Measurements from ENCODE around the gene CPA4.

CPA4 gene

GRCh38 chr7:130352194-130353074, 59.5 kb downstream of the CPA4 start:
- no peaks in the 10 kb centered on the region for H3K27me3 ChIP-seq (ENCODE audit: insufficient read depth, poor library complexity, severe bottlenecking)
- TF ChIP-seq GABPA (IDR thresholded peaks at IDR 0.05; ENCODE audit: low read depth): no peak
- no peak for TF ChIP-seq CTCF (IDR thresholded peaks at IDR 0.05; ENCODE audit: insufficient read depth, low read length)
- TF ChIP-seq REST (IDR thresholded peaks at IDR 0.05; ENCODE audit: insufficient replicate concordance, low read depth): no peak
- H3K4me3 ChIP-seq (replicated peaks; ENCODE audit: insufficient read depth, low read length): no peak overlapping the region
- H3K27ac ChIP-seq (replicated peaks): no peak overlapping the region
- DNase-seq (ENCODE audit: low read depth in 1 of 2, low spot score in 1 of 2): no peak

GRCh38 chr7:130353196-130353595, 60.2 kb downstream of the CPA4 start:
- TF ChIP-seq POLR2AphosphoS5 (IDR thresholded peaks at IDR 0.05; ENCODE audit: low read depth): no peak
- TF ChIP-seq SPI1 (IDR thresholded peaks at IDR 0.05; ENCODE audit: borderline replicate concordance, low read depth): no peak
- TF ChIP-seq GABPA (IDR thresholded peaks at IDR 0.05; ENCODE audit: low read depth): no peak
- TF ChIP-seq REST (IDR thresholded peaks at IDR 0.05; ENCODE audit: insufficient replicate concordance, low read depth): no peak
- TF ChIP-seq CTCF (IDR thresholded peaks at IDR 0.05; ENCODE audit: insufficient read depth, low read length): no peak
- no peak overlapping the region for H3K27ac ChIP-seq (replicated peaks)
- no peak for DNase-seq (ENCODE audit: low read depth in 1 of 2, low spot score in 1 of 2)

GRCh38 chr7:130356121-130356875, 63.3 kb downstream of the CPA4 start:
- Histone ChIP-seq H3K27ac (replicated peaks) (no peak overlapping the region), H3K27me3 (ENCODE audit: insufficient read depth, poor library complexity, severe bottlenecking) (no peaks in the 10 kb centered on the region), H3K4me3 (replicated peaks; ENCODE audit: insufficient read depth, low read length) (no peak overlapping the region)
- no peak for TF ChIP-seq POLR2AphosphoS5 (IDR thresholded peaks at IDR 0.05; ENCODE audit: low read depth)
- TF ChIP-seq GABPA (IDR thresholded peaks at IDR 0.05; ENCODE audit: low read depth): no peak
- TF ChIP-seq CTCF (IDR thresholded peaks at IDR 0.05; ENCODE audit: insufficient read depth, low read length): no peak
- no peak for DNase-seq (ENCODE audit: low read depth in 1 of 2, low spot score in 1 of 2)

More at GRCh38 chr7:130353196-130353595, 60.2 kb downstream of the CPA4 start:
- no peak overlapping the region for H3K4me3 ChIP-seq (replicated peaks; ENCODE audit: insufficient read depth, low read length)
- no peaks in the 10 kb centered on the region for H3K27me3 ChIP-seq (ENCODE audit: insufficient read depth, poor library complexity, severe bottlenecking)
